Measurements from ENCODE around the gene ELFN1.

ELFN1 gene

DNA sequence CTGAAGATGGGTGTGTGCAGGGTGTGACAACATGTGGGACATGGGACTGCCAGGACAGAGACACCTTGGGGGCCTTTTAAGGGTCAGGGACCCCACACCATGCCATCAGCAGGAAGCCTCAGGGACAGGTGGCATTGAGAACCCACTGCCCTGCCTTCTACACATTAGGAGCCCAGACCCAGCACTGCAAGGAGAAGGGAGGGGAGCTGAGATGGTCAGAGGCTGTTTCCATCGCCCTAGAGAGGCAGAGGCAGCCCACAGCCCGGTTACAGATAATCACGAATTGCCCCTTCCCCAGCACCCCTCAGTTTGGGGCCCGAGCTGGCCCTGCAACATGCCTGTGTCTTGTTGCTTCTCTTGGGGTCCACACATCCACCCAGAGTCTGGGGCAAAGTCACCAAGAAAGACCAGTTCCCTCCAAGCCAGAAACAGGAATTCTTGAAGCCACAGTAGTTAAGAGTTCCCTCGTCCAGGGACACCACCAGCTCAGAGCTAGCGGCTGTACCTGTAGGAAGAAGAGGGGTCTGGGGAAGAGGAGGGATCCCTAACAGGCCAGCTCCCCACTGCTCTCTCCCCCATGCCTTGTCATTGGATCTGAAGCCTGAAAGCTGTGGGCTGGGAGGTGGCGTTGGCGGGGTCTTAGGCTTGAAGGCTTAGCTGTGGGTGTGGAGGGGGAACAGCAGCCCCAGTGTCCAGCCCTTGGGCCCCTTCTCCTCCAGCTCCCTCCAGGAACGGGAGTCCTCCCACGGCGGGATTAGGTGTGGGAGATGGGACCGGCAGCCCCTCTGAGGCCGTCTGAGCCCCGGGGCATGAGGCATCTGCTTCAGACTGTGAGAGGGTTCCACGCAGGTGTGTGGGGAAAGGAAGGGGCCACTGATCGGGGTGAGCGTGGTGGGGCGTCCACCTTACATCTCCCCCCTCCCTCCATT lies 44.8 kb upstream of the ELFN1 start:
- CTCF ChIA-PET = no interaction called here
- TF ChIP-seq CTCF (IDR thresholded peaks at IDR 0.05; ENCODE audit: insufficient read depth, low read length, missing control alignments) = no peak
- no peak for DNase-seq (ENCODE audit: low read depth, low spot score)
- H3K4me3 ChIP-seq (ENCODE audit: low read depth, low read length) = no peak overlapping the region
- POLR2A ChIA-PET = no interaction called here

- no peak for DNase-seq (ENCODE audit: low read depth, low spot score)
- CTCF ChIA-PET = no interaction called here
- POLR2A ChIA-PET = no interaction called here
- TF ChIP-seq CTCF (IDR thresholded peaks at IDR 0.05; ENCODE audit: insufficient read depth, low read length, missing control alignments) = no peak
- no peak overlapping the region for H3K4me3 ChIP-seq (ENCODE audit: low read depth, low read length)
Measured at GRCh38 chr7:1626769-1627168, 43.3 kb upstream of the ELFN1 start.

- CTCF ChIA-PET = no interaction called here
- POLR2A ChIA-PET = no interaction called here
- no peak overlapping the region for H3K4me3 ChIP-seq (ENCODE audit: low read depth, low read length)
- no peak for DNase-seq (ENCODE audit: low read depth, low spot score)
- TF ChIP-seq CTCF (IDR thresholded peaks at IDR 0.05; ENCODE audit: insufficient read depth, low read length, missing control alignments) = no peak
Measured at GRCh38 chr7:1630700-1631336, 39.3 kb upstream of the ELFN1 start.

DNA sequence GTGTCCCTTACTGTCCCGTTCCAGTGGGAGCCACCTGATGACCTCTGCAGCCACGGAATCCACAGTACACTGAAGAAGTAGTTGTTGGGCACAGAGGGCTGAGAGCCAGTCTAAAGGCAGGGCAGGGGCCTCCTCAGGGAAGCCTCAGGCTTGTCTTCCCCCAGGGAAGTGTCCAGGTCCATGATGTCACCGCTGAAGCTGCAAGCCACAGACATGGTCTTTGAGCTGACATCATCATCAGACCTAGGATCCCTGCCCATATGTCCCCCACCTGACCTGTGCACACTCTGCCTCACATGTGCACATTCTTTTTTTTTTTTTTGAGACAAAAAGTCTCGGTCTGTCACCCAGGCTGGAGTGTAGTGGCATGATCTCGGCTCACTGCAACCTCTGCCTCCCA lies 38.4 kb upstream of the ELFN1 start:
- H3K4me3 ChIP-seq (ENCODE audit: low read depth, low read length) = no peak overlapping the region
- DNase-seq (ENCODE audit: low read depth, low spot score) = no peak
- no peak for TF ChIP-seq CTCF (IDR thresholded peaks at IDR 0.05; ENCODE audit: insufficient read depth, low read length, missing control alignments)
- CTCF ChIA-PET = no interaction called here
- POLR2A ChIA-PET = no interaction called here

DNA sequence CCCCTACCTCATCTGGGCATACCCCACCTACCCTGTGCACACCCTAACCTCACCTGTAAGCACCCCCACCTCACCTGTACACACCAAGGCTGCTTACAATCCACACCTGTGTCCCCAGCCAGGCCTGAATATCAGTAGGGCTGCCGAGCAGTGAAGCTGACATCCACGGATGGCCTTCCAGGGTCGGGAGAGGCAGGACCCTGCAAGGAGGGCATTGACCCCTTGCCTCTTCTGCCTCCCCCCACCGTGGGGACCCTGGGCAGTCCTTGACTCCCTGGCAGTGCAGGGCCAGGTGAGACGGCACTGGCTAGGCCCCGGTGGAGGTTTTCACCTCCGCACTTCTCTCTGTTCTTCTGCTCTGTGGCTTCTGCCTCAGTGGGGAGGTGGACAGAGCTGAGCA lies 37.6 kb upstream of the ELFN1 start:
- H3K4me3 ChIP-seq (ENCODE audit: low read depth, low read length) = no peak overlapping the region
- no peak for TF ChIP-seq CTCF (IDR thresholded peaks at IDR 0.05; ENCODE audit: insufficient read depth, low read length, missing control alignments)
- ChIA-PET POLR2A (no interaction called here), CTCF (no interaction called here)
- DNase-seq (ENCODE audit: low read depth, low spot score) = no peak

DNA sequence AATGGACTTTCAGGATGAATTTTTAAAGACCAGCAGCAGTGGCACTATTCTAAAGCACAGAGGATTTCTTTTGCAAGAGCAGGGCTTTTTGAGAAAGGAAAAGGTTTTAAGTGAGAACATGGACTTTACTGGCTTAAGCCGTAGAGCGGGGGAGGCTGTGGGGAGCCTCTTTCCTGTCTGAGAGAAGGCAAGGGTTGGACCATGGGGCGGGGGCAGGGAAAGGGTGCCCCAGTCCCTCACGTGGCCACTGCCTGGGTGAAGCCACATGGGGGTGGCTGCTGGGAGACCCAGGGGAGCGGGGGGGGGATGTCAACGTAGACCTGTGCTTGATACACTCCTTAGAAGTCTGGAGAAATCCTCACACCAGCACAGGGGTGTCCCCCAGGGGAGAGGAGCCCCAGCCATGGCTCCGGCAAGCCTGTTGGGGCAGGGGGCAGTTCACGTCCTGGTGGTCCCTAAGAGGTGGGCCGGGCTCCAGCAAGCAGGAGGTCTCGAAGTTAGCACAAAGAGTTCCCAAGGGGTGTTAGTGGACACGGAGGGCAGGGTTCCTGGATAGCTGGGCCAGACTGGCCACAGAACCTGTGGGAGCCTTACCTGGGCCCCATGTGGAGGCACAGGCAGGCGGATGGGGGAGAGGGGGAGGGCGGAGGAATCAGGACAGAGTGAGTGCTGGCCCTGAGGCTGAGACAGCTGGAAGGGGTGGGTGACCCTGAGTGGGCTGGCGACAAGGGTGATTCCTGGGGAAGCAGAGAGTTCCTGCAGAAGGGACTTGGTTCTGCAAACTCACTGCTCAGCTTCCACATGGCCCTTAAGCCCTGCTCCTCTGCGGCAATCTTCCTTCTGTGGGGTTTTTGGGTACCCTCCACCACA lies 36.9 kb upstream of the ELFN1 start:
- no peak for DNase-seq (ENCODE audit: low read depth, low spot score)
- no peak overlapping the region for H3K4me3 ChIP-seq (ENCODE audit: low read depth, low read length)
- ChIA-PET POLR2A (no interaction called here), CTCF (no interaction called here)
- TF ChIP-seq CTCF (IDR thresholded peaks at IDR 0.05; ENCODE audit: insufficient read depth, low read length, missing control alignments) = no peak
